OCI-LY7 (cell line): Measurements from ENCODE around the gene CARD11. TPM values are rescaled to one million over a fixed set of nuclear protein-coding genes. Genes with fewer than 3 reads are reported as not detected.

Experiments
- BruUV-seq: library from RNA; stranded (reverse); fragments of 400-500 nt; replicated peaks from 2 replicates; lab custom pipeline; 2021; lab: Mats Ljungman, UMichigan
- CTCF ChIA-PET: fragments of 300-600 bp; sonication (Branson Sonifier 250); formaldehyde crosslinking; loops from one replicate; lab custom pipeline; 2022; ENCODE audit warnings: antibody characterized with exemption; ENCODE audit not compliant: unreplicated experiment; lab: Charles Lee
- POLR2A ChIA-PET: fragments of 300-600 bp; sonication (Branson Sonifier 250); formaldehyde crosslinking; loops from one replicate; lab custom pipeline; 2022; ENCODE audit warnings: antibody characterized with exemption; lab: Charles Lee
- DNase-seq: peaks from one replicate; pipeline ENCODE4 v3.0.0-alpha.2; 2015; ENCODE audit warnings: low spot score
- H2AFZ ChIP-seq: fragments of 200-600 bp; sonication (generic), shearing (Covaris generic); 2 replicates; pipeline ENCODE4 v1.6.1; 2014; ENCODE audit warnings: mild to moderate bottlenecking, antibody characterized with exemption, low read length, moderate library complexity
- H3K27ac ChIP-seq: fragments of 200-600 bp; sonication (generic); 2 replicates; pipeline ENCODE4 v1.5.1; 2014; ENCODE audit warnings: mixed run types, low read depth, mild to moderate bottlenecking, moderate library complexity, low read length, inconsistent platforms; ENCODE audit not compliant: poor library complexity, severe bottlenecking
- H3K36me3 ChIP-seq: fragments of 200-600 bp; sonication (generic); 2 replicates; pipeline ENCODE4 v1.6.1; 2014; ENCODE audit warnings: mild to moderate bottlenecking, antibody characterized with exemption, low read length, moderate library complexity, mixed read lengths; ENCODE audit not compliant: insufficient read depth
- H3K4me1 ChIP-seq: fragments of 200-600 bp; sonication (generic); 2 replicates; pipeline ENCODE4 v1.5.1; 2014; ENCODE audit warnings: mild to moderate bottlenecking, low read length; ENCODE audit not compliant: insufficient read depth, poor library complexity, severe bottlenecking
- H3K4me2 ChIP-seq: fragments of 200-600 bp; sonication (generic); 2 replicates; pipeline ENCODE4 v1.6.1; 2014; ENCODE audit warnings: mild to moderate bottlenecking, low read length
- H3K4me3 ChIP-seq: fragments of 200-600 bp; sonication (generic); 2 replicates; pipeline ENCODE4 v1.5.1; 2014; ENCODE audit warnings: mild to moderate bottlenecking, low read depth, low read length; ENCODE audit not compliant: poor library complexity, severe bottlenecking
- H3K79me2 ChIP-seq: fragments of 200-600 bp; sonication (generic); 2 replicates; pipeline ENCODE4 v1.6.1; 2016; ENCODE audit warnings: low read depth, mild to moderate bottlenecking, low read length, moderate library complexity, mixed read lengths; ENCODE audit not compliant: insufficient read depth
- H3K9me2 ChIP-seq: fragments of 200-600 bp; sonication (generic); 2 replicates; pipeline ENCODE4 v1.6.1; 2016; ENCODE audit warnings: mild to moderate bottlenecking, low read length, mixed read lengths; ENCODE audit not compliant: insufficient read depth
- H3K9me3 ChIP-seq: fragments of 200-600 bp; sonication (generic); 2 replicates; pipeline ENCODE4 v1.6.1; 2014; ENCODE audit warnings: mild to moderate bottlenecking, mixed run types, low read length, mixed read lengths
- H4K20me1 ChIP-seq: fragments of 200-600 bp; sonication (generic); 2 replicates; pipeline ENCODE4 v1.6.1; 2014; ENCODE audit warnings: mild to moderate bottlenecking, antibody characterized with exemption, low read length, moderate library complexity, mixed read lengths; ENCODE audit not compliant: insufficient read depth
- EZH2phosphoT487 ChIP-seq: fragments of 200-600 bp; sonication (generic); IDR thresholded peaks from 2 replicates; pipeline ENCODE4 v1.6.1; 2018; ENCODE audit warnings: low read depth, borderline replicate concordance, mild to moderate bottlenecking, mixed run types, antibody characterized with exemption, low read length, moderate library complexity, mixed read lengths
- intact Hi-C: fragments of 100-400 bp; cut with micrococcal nuclease; formaldehyde crosslinking; loops from one replicate; pipeline ENCODE4 v1.10.0; 2022; ENCODE audit not compliant: unreplicated experiment
- total RNA-seq, 2 experiments: library from RNA; depleted of rRNA in 1 of 2; stranded (reverse); fragments of >200 nt in 1 of 2; shearing (Covaris generic) in 1 of 2; gene quantifications; 2 replicates each; pipeline ENCODE4 v1.2.3, GENCODE V29; 2014 to 2022
- TF ChIP-seq, protein P1 (sequence below): fragments of 200-600 bp; sonication (generic); conservative IDR thresholded peaks from 2 replicates; pipeline ENCODE4 v1.5.1; 2014; ENCODE audit warnings: mild to moderate bottlenecking, antibody characterized with exemption, low read length, moderate library complexity, mixed read lengths

The CARD11 gene
- total RNA-seq, 2 experiments from 2014 or later: 33.8 to 63.5 TPM

DNA sequence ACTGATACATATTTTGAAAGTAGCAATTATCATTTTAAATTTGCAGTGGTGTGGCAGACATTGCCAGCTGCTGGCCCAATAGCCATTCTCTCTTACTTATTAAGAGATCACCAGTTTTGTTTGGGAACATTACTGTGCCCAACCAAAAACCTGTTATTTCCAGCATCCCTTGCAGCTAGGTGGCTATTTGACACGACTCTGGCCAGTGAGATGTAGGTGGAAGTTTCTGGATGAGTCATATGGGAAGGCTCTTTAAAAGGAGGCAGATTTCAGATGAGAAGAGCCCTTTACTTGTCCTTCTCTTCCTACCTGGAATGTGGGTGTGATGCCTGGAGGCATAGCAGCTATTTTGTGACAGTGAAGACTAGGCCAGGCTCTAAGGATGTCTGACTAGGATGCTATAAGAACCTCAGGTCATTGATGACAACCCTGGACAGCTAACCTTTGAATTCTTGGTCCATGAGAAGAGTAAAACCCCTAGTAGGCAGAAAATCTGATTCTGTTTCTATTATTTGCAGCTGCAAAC lies 77.9 kb downstream of the CARD11 start:
- Histone ChIP-seq H3K79me2 (no peaks in the 10 kb centered on the region), H3K9me2 (no peaks in the 10 kb centered on the region), H3K27ac (no peak overlapping the region), H3K4me2 (no peak overlapping the region), H3K4me1 (no peaks in the 10 kb centered on the region), H3K36me3 (peaks cover 21% of the 10 kb centered on the region; the same call in 1 of the 2 replicates), H3K4me3 (no peak overlapping the region), H3K9me3 (peaks cover 19% of the 10 kb centered on the region), H4K20me1 (no peaks in the 10 kb centered on the region), H2AFZ (no peak overlapping the region)
- intact Hi-C loops: no loop called here
- no peak for DNase-seq
- no TSS peak for BruUV-seq
- TF ChIP-seq, protein P1, sequence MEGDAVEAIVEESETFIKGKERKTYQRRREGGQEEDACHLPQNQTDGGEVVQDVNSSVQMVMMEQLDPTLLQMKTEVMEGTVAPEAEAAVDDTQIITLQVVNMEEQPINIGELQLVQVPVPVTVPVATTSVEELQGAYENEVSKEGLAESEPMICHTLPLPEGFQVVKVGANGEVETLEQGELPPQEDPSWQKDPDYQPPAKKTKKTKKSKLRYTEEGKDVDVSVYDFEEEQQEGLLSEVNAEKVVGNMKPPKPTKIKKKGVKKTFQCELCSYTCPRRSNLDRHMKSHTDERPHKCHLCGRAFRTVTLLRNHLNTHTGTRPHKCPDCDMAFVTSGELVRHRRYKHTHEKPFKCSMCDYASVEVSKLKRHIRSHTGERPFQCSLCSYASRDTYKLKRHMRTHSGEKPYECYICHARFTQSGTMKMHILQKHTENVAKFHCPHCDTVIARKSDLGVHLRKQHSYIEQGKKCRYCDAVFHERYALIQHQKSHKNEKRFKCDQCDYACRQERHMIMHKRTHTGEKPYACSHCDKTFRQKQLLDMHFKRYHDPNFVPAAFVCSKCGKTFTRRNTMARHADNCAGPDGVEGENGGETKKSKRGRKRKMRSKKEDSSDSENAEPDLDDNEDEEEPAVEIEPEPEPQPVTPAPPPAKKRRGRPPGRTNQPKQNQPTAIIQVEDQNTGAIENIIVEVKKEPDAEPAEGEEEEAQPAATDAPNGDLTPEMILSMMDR: no peak
- ChIA-PET CTCF (no interaction called here), POLR2A (interaction anchor here (0.8 to 1.2 kb wide), 3 partner anchors 13 to 72 kb away, joined by 3 to 5 read pairs (median 3); no protein-coding TSS in a partner anchor)

DNA sequence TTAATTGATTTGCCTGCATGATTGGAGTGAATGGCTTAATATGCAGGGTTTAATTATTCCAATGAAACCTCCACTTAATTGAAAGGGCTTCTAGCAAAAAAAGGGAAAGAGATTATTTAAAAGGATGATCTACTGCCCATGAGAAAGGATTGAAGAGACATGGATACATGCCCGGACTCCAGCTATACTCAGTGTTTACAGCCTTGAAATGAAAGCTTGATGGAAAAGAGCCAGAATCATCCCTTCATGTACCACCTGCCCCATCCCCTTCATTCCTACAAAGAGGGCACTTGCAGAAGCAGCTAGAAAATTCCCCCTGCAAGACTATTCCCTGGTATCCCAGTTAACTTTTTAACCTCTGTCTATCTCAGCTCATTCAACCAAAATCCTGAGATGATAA lies 78.4 kb downstream of the CARD11 start:
- Histone ChIP-seq H3K4me1 (no peaks in the 10 kb centered on the region), H3K4me3 (no peak overlapping the region), H3K9me2 (no peaks in the 10 kb centered on the region), H4K20me1 (no peaks in the 10 kb centered on the region), H3K79me2 (no peaks in the 10 kb centered on the region), H3K4me2 (no peak overlapping the region), H3K9me3 (peaks cover 14% of the 10 kb centered on the region), H3K27ac (no peak overlapping the region), H2AFZ (no peak overlapping the region), H3K36me3 (peaks cover 16% of the 10 kb centered on the region; the same call in 1 of the 2 replicates)
- BruUV-seq: no TSS peak
- POLR2A ChIA-PET: interaction anchor here (0.6 to 1.3 kb wide), 7 partner anchors 9 to 178 kb away, joined by 3 to 5 read pairs (median 3); no protein-coding TSS in a partner anchor
- DNase-seq: no peak
- TF ChIP-seq EZH2phosphoT487: no peak
- TF ChIP-seq, protein P1: no peak
- intact Hi-C loops: no loop called here
- CTCF ChIA-PET: no interaction called here

DNA sequence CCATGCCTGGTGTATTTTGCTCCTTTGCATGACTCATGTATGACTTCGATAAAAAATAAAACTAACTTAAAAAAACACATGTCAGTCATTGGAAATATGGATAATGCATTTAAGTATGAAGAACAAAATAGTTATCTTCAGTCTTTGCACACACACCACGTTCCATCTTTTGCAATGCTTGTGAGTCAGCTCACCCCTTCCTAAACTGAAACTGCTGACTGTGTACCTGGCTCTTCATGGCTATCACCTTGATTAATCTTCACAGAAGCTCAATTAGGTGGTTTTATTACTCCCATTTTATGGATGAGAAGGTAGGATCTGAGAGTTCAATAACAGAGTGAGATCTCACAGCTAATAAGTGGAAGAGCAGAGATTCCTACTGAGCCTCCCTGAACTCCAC lies 79.5 kb downstream of the CARD11 start:
- ChIA-PET POLR2A (interaction anchor here (0.6 to 1.6 kb wide), 5 partner anchors 8 to 180 kb away, joined by 3 to 4 read pairs (median 3); no protein-coding TSS in a partner anchor), CTCF (interaction anchor here (1.0 kb wide), 1 partner anchor 12 kb away, joined by 4 read pairs; no protein-coding TSS in a partner anchor)
- no peak overlapping the region for H3K27ac ChIP-seq
- TF ChIP-seq, protein P1: no peak
- TF ChIP-seq EZH2phosphoT487: no peak
- no peaks in the 10 kb centered on the region for H3K9me2 ChIP-seq
- no peaks in the 10 kb centered on the region for H4K20me1 ChIP-seq
- no peak overlapping the region for H2AFZ ChIP-seq
- peaks cover 14% of the 10 kb centered on the region; the same call in 1 of the 2 replicates for H3K36me3 ChIP-seq
- intact Hi-C loops: no loop called here
- no peak for DNase-seq
- no peaks in the 10 kb centered on the region for H3K79me2 ChIP-seq
- H3K9me3 ChIP-seq: peaks cover 9% of the 10 kb centered on the region
- H3K4me2 ChIP-seq: no peak overlapping the region
- no peak overlapping the region for H3K4me3 ChIP-seq
- BruUV-seq: no TSS peak
- no peaks in the 10 kb centered on the region for H3K4me1 ChIP-seq
